RWPE1 (cell line): ENCODE data around the gene GOT2.
"Not testable (repeated sequence)": the region's sequence is repeated elsewhere in the genome, so short reads cannot be mapped to it uniquely, and the experiment has no call there.

Experiments
- CTCF ChIA-PET: fragments of 350-600 bp; sonication (Branson Sonifier 250); formaldehyde crosslinking; extraction: SDS; loops from one replicate; lab custom pipeline; 2021; lab: Yijun Ruan, JAX
- POLR2A ChIA-PET: fragments of 400-600 bp; formaldehyde crosslinking; extraction: SDS; loops from one replicate; lab custom pipeline; 2020; ENCODE audit warnings: antibody characterized with exemption; ENCODE audit not compliant: low non-redundant PET; lab: Yijun Ruan, JAX
- DNase-seq: peaks from one replicate; pipeline ENCODE4 v3.0.0; 2012; ENCODE audit warnings: low spot score
- H3K27ac ChIP-seq: fragments of 450-650 bp; 2 replicates; pipeline ENCODE4 v1.5.1; 2017
- CTCF ChIP-seq: fragments of 450-650 bp; conservative IDR thresholded peaks from 2 replicates; pipeline ENCODE4 v1.5.1; 2017; ENCODE audit warnings: low read depth, mild to moderate bottlenecking

The GOT2 gene

GRCh38 chr16:58665200-58665599 lies 68.9 kb downstream of the GOT2 start:
- ChIA-PET POLR2A (no interaction called here), CTCF (no interaction called here)
- no peak overlapping the region for H3K27ac ChIP-seq
- no peak for TF ChIP-seq CTCF
- DNase-seq = no peak

- ChIA-PET CTCF (interaction anchor here (0.6 to 0.8 kb wide), 2 partner anchors 33 to 83 kb away, joined by 3 to 4 read pairs; no protein-coding TSS in a partner anchor), POLR2A (no interaction called here)
- TF ChIP-seq CTCF = peak; percentile 75
- DNase-seq = peak; percentile 86
- no peak overlapping the region for H3K27ac ChIP-seq
These were observed 72.8 kb downstream of the GOT2 start for GRCh38 chr16:58661199-58661830.

GRCh38 chr16:58659911-58660310 lies 74.2 kb downstream of the GOT2 start:
- POLR2A ChIA-PET, H3K27ac ChIP-seq, DNase-seq: not testable (repeated sequence)
- CTCF ChIA-PET = interaction anchor here (0.7 kb wide), 1 partner anchor 147 kb away, joined by 7 read pairs; no protein-coding TSS in a partner anchor

DNA sequence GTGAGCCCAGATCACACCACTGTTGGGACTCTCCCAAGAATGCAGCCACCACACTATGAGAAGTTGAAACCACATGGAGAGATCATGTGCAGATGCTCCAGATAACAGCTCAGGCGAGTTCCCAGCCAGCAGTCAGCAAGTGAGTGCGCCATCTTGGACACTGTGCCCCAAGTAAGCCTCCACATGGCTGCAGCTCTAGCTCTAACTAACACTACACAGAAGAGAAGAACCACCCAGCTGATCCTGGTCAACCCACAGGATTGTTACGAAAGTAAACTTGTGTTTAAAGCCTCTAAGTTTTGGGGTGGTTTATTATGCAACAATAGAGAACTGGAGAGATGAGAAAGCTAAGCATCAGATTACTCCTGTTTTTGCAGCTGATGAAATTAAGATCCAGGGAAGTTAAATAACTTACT lies 75.3 kb downstream of the GOT2 start:
- no peak for DNase-seq
- CTCF ChIA-PET = no interaction called here
- POLR2A ChIA-PET = interaction anchor here (0.6 kb wide), 1 partner anchor 41 kb away, joined by 3 read pairs; no protein-coding TSS in a partner anchor
- TF ChIP-seq CTCF = no peak
- no peak overlapping the region for H3K27ac ChIP-seq
